H9 (cell line): ENCODE measurements around the gene LAMC1. TPM values are rescaled to one million over a fixed set of nuclear protein-coding genes. Genes with fewer than 3 reads are reported as not detected.

ENCODE experiments used
- DNase-seq: peaks from one replicate; pipeline ENCODE4 v3.0.0-alpha.2; 2017
- H2AFZ ChIP-seq: one replicate; pipeline ENCODE4 v1.6.1; 2013; ENCODE audit warnings: mild to moderate bottlenecking, low read length, control low read depth, moderate library complexity
- H2AK5ac ChIP-seq: 2 replicates; pipeline ENCODE4 v1.6.1; 2013; ENCODE audit warnings: low read length, control low read depth, mixed read lengths; ENCODE audit not compliant: insufficient read length
- H2BK120ac ChIP-seq: one replicate; pipeline ENCODE4 v1.6.1; 2013; ENCODE audit warnings: low read depth, mild to moderate bottlenecking, low read length, control low read depth, inconsistent platforms; ENCODE audit not compliant: poor library complexity, severe bottlenecking
- H2BK12ac ChIP-seq: 2 replicates; pipeline ENCODE4 v1.6.1; 2013; ENCODE audit warnings: low read length, control low read depth, mixed read lengths, low read depth; ENCODE audit not compliant: insufficient read length
- H2BK15ac ChIP-seq: 2 replicates; pipeline ENCODE4 v1.6.1; 2013; ENCODE audit warnings: low read depth, low read length, control low read depth
- H2BK20ac ChIP-seq: one replicate; pipeline ENCODE4 v1.6.1; 2013; ENCODE audit warnings: low read depth, mild to moderate bottlenecking, low read length, control low read depth, inconsistent platforms; ENCODE audit not compliant: poor library complexity, severe bottlenecking
- H2BK5ac ChIP-seq: 2 replicates; pipeline ENCODE4 v1.6.1; 2013; ENCODE audit warnings: low read length, control low read depth, mixed read lengths; ENCODE audit not compliant: insufficient read length
- H3K14ac ChIP-seq: 2 replicates; pipeline ENCODE4 v1.6.1; 2013; ENCODE audit warnings: low read length, control low read depth; ENCODE audit not compliant: insufficient read depth
- H3K18ac ChIP-seq: 2 replicates; pipeline ENCODE4 v1.6.1; 2013; ENCODE audit warnings: low read depth, mild to moderate bottlenecking, mixed read lengths, low read length, control low read depth; ENCODE audit not compliant: insufficient read length
- H3K23ac ChIP-seq: 2 replicates; pipeline ENCODE4 v1.6.1; 2013; ENCODE audit warnings: low read length, control low read depth, mixed read lengths, low read depth; ENCODE audit not compliant: insufficient read length
- H3K23me2 ChIP-seq: 2 replicates; pipeline ENCODE4 v1.6.1; 2013; ENCODE audit warnings: low read depth, mild to moderate bottlenecking, mixed read lengths, low read length, control low read depth; ENCODE audit not compliant: insufficient read length, poor library complexity, severe bottlenecking
- H3K27ac ChIP-seq: 2 replicates; pipeline ENCODE4 v1.5.1; 2013; ENCODE audit warnings: low read length, control low read depth, mixed read lengths, low read depth; ENCODE audit not compliant: insufficient read length
- H3K27me3 ChIP-seq: 2 replicates; pipeline ENCODE4 v1.6.1; 2013; ENCODE audit warnings: low read length, control low read depth, inconsistent platforms; ENCODE audit not compliant: insufficient read depth
- H3K4ac ChIP-seq: 2 replicates; pipeline ENCODE4 v1.6.1; 2013; ENCODE audit warnings: low read depth, mild to moderate bottlenecking, control low read depth, inconsistent platforms, low read length, moderate library complexity
- H3K4me1 ChIP-seq: 2 replicates; pipeline ENCODE4 v1.6.1; 2013; ENCODE audit warnings: low read length, control low read depth, inconsistent platforms; ENCODE audit not compliant: insufficient read depth
- H3K4me2 ChIP-seq: 2 replicates; pipeline ENCODE4 v1.6.1; 2013; ENCODE audit warnings: low read length, control low read depth, mixed read lengths; ENCODE audit not compliant: insufficient read length, insufficient read depth
- H3K56ac ChIP-seq: 2 replicates; pipeline ENCODE4 v1.6.1; 2013; ENCODE audit warnings: low read depth, mild to moderate bottlenecking, mixed read lengths, low read length, control low read depth; ENCODE audit not compliant: insufficient read length
- H3K79me1 ChIP-seq: 2 replicates; pipeline ENCODE4 v1.6.1; 2013; ENCODE audit warnings: low read depth, mild to moderate bottlenecking, moderate library complexity, low read length, control low read depth, inconsistent platforms; ENCODE audit not compliant: insufficient read depth, poor library complexity, severe bottlenecking
- H3K79me2 ChIP-seq: 2 replicates; pipeline ENCODE4 v1.6.1; 2013; ENCODE audit warnings: low read length, control low read depth, inconsistent platforms; ENCODE audit not compliant: insufficient read depth
- H3K9ac ChIP-seq: 2 replicates; pipeline ENCODE4 v1.6.1; 2013; ENCODE audit warnings: low read length, control low read depth, mixed read lengths; ENCODE audit not compliant: insufficient read length; ENCODE audit errors: extremely low read depth
- H3K9me3 ChIP-seq: one replicate; pipeline ENCODE4 v1.6.1; 2013; ENCODE audit warnings: low read depth, low read length, inconsistent platforms; ENCODE audit not compliant: control insufficient read depth
- H3T11ph ChIP-seq: one replicate; pipeline ENCODE4 v1.6.1; 2013; ENCODE audit warnings: mild to moderate bottlenecking, low read length, control low read depth, inconsistent platforms
- H4K20me1 ChIP-seq: one replicate; pipeline ENCODE4 v1.6.1; 2013; ENCODE audit not compliant: control insufficient read depth, insufficient read length, insufficient read depth
- H4K5ac ChIP-seq: 2 replicates; pipeline ENCODE4 v1.6.1; 2013; ENCODE audit warnings: low read depth, mild to moderate bottlenecking, mixed read lengths, low read length, control low read depth; ENCODE audit not compliant: insufficient read length
- H4K8ac ChIP-seq: replicated peaks from 2 replicates; pipeline ENCODE4 v1.6.1; 2013; ENCODE audit warnings: low read length, control low read depth, mixed read lengths, low read depth; ENCODE audit not compliant: insufficient read length
- H4K91ac ChIP-seq: 2 replicates; pipeline ENCODE4 v1.6.1; 2013; ENCODE audit warnings: low read depth, mild to moderate bottlenecking, moderate library complexity, mixed read lengths, low read length, control low read depth; ENCODE audit not compliant: insufficient read length
- H3K27ac Mint-ChIP-seq, 3 experiments: 2 replicates in 2 of 3; 3 replicates in 1 of 3; pipeline ENCODE4 v1.8.0; 2020 to 2021; ENCODE audit warnings: mixed read lengths in 3 of 3, mild to moderate bottlenecking in 1 of 3, moderate library complexity in 1 of 3
- H3K27me3 Mint-ChIP-seq: 2 replicates; pipeline ENCODE4 v1.8.0; 2021; ENCODE audit warnings: low read depth, mild to moderate bottlenecking, moderate library complexity, mixed read lengths
- H3K36me3 Mint-ChIP-seq, 3 experiments: 2 replicates in 2 of 3; 3 replicates in 1 of 3; pipeline ENCODE4 v1.8.0; 2020 to 2021; ENCODE audit warnings: low read depth in 3 of 3, mixed read lengths in 3 of 3; ENCODE audit not compliant: insufficient read depth in 1 of 3
- H3K4me1 Mint-ChIP-seq, 2 experiments: 2 replicates each; pipeline ENCODE4 v1.8.0; 2020; ENCODE audit warnings: mixed read lengths in 2 of 2
- H3K4me3 Mint-ChIP-seq, 2 experiments: 2 replicates in 1 of 2; 3 replicates in 1 of 2; pipeline ENCODE4 v1.8.0; 2020 to 2021; ENCODE audit warnings: mild to moderate bottlenecking in 2 of 2, mixed read lengths in 2 of 2, moderate library complexity in 1 of 2
- H3K9me3 Mint-ChIP-seq, 2 experiments: 2 replicates in 1 of 2; 3 replicates in 1 of 2; pipeline ENCODE4 v1.8.0; 2020; ENCODE audit warnings: mild to moderate bottlenecking in 2 of 2, mixed read lengths in 2 of 2, moderate library complexity in 1 of 2
- whole genome bisulfite sequencing: extraction: QIAGEN DNeasy Blood & Tissue Kit; methylation state at CpG from one replicate; pipeline ENCODE4 v1.1.7; 2013; ENCODE audit warnings: missing lambda C conversion rate, low lambda C conversion rate, mixed read lengths; ENCODE audit not compliant: insufficient read length; ENCODE audit errors: extremely low coverage; 5-methylcytosine and 5-hydroxymethylcytosine counted together
- total RNA-seq: library from RNA; stranded (reverse); gene quantifications from 2 replicates; pipeline ENCODE4 v1.2.1, GENCODE V29; 2021
- TF ChIP-seq, protein P1 (sequence below): fragments of 200-600 bp; sonication (generic); conservative IDR thresholded peaks from 3 replicates; pipeline ENCODE4 v1.8.0; 2021; ENCODE audit warnings: antibody characterized with exemption, mild to moderate bottlenecking

Gene LAMC1
- total RNA-seq, 1 experiment from 2014 or later = 96.2 TPM

DNA sequence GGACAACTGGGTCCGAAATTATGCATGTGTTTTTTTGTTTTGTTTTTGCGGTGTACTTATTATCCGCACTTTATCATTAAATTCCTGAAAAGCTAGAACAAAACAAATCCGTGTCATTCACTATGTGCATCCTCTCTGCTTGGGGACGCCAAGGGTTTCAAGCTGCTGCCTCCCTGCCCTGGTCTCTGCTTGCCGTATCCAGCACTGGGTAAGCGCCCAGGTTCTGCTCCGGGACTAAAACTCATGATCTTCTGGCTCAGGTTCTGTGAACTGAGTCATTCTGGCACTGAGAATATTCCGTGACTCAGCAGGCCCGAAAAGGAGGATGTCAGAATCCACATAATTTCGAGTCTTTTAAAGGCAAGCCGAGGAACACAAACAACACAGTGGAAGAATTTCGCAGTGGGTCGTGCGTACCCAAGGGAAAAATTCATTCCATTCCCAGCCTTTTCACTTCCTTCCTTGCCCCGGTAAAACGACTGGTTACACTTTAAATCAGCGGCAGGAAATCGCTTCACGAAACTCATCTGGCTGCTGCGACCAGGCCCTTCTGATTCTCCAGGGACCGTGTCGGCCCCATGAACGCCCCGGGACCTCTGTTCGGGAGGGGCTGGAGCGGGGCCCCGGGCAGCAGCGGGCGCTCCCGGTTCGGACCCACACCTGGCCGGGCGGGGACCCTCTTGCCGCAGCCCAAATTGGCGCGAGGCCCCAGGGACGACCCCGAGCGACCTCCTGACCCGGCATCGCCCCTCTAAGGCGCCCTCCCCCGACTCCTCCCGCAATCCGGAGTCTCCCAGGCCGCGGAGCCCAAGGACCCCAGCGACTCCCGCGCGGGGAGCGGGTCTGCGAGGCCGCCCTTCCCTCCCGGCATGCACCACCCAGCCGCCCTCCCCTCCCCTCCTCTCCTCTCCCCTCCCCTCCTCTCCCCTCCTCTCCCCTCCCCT is 746 bp upstream of the LAMC1 start:
- TF ChIP-seq, protein P1, sequence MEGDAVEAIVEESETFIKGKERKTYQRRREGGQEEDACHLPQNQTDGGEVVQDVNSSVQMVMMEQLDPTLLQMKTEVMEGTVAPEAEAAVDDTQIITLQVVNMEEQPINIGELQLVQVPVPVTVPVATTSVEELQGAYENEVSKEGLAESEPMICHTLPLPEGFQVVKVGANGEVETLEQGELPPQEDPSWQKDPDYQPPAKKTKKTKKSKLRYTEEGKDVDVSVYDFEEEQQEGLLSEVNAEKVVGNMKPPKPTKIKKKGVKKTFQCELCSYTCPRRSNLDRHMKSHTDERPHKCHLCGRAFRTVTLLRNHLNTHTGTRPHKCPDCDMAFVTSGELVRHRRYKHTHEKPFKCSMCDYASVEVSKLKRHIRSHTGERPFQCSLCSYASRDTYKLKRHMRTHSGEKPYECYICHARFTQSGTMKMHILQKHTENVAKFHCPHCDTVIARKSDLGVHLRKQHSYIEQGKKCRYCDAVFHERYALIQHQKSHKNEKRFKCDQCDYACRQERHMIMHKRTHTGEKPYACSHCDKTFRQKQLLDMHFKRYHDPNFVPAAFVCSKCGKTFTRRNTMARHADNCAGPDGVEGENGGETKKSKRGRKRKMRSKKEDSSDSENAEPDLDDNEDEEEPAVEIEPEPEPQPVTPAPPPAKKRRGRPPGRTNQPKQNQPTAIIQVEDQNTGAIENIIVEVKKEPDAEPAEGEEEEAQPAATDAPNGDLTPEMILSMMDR = no peak

More for the DNA sequence above, 746 bp upstream of the LAMC1 start:
- peak overlapping the region; percentile 92 for H3K14ac ChIP-seq
- H3K79me2 ChIP-seq = 0 out of 2 replicates have a peak, but pooled peaks cover 2% of the 10 kb centered on the region
- H4K8ac ChIP-seq = no peak overlapping the region
- peak overlapping the region; percentile 75 for H3K27ac ChIP-seq
- peaks cover 23% of the 10 kb centered on the region for H3K23me2 ChIP-seq
- H2AFZ ChIP-seq = no peak overlapping the region
- Mint-ChIP-seq H3K27ac (peak overlapping the region; percentile 89 to 99 (median 97)), H3K9me3 (no peaks in the 10 kb centered on the region), H3K36me3 (no peaks in the 10 kb centered on the region; a peak in 2 of 7 replicates), H3K4me3 (peak overlapping the region; percentile 77 to 84), H3K27me3 (peaks cover 6% of the 10 kb centered on the region), H3K4me1 (peaks cover 44 to 47% of the 10 kb centered on the region in 2 experiments)
- no peak overlapping the region for H4K91ac ChIP-seq
- no peaks in the 10 kb centered on the region for H3K79me1 ChIP-seq
- H3K4me1 ChIP-seq = peaks cover 4% of the 10 kb centered on the region; the same call in 1 of the 2 replicates
- no peaks in the 10 kb centered on the region for H4K20me1 ChIP-seq
- H3T11ph ChIP-seq = no peak overlapping the region
- no peaks in the 10 kb centered on the region for H3K27me3 ChIP-seq
- no peak overlapping the region for H2BK20ac ChIP-seq
- no peak overlapping the region for H2BK15ac ChIP-seq
- peak overlapping the region; percentile 34 for H3K56ac ChIP-seq
- no peak overlapping the region for H3K23ac ChIP-seq
- H2BK120ac ChIP-seq = no peak overlapping the region
- DNase-seq = peak; percentile 87
- no peak overlapping the region for H2BK12ac ChIP-seq
- peak overlapping the region; percentile 70 for H3K9ac ChIP-seq
- H3K4me2 ChIP-seq = peak overlapping the region; percentile 95
- peak overlapping the region; percentile 2 for H2BK5ac ChIP-seq
- H4K5ac ChIP-seq = peak overlapping the region; percentile 20
- H2AK5ac ChIP-seq = no peak overlapping the region
- WGBS = no CpG with 5 or more reads among the region's 57 CpGs
- no peak overlapping the region for H3K4ac ChIP-seq
- H3K9me3 ChIP-seq = no peaks in the 10 kb centered on the region
- peak overlapping the region; percentile 99 for H3K18ac ChIP-seq
